ENCODE data around the gene PCDHGB4.

DNA sequence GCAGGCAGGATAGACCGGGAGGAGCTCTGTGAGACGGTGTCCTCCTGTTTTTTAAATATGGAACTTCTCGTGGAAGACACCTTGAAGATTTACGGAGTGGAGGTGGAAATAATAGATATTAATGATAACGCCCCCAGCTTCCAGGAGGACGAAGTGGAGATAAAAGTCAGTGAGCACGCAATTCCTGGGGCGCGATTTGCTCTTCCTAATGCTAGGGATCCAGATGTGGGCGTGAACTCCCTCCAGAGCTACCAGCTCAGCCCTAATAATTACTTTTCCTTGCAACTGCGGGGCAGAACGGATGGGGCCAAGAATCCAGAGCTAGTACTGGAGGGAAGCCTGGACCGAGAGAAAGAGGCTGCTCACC is 34.0 kb downstream of the PCDHGB4 start:
- TF ChIP-seq EZH2 (IDR thresholded peaks at IDR 0.05; ENCODE audit: insufficient read depth, poor library complexity, severe bottlenecking): no peak
- TF ChIP-seq EZH2phosphoT487 (IDR thresholded peaks at IDR 0.05; ENCODE audit: insufficient read depth, low read depth): no peak

All from GM23248 (cell line).